Femur (tissue), 1 donor: ENCODE measurements around the gene CCDC201.
"Not testable (repeated sequence)": the region's sequence is repeated elsewhere in the genome, so short reads cannot be mapped to it uniquely, and the experiment has no call there.

Source experiments
- DNase-seq: peaks from one replicate; pipeline ENCODE4 v3.0.0-alpha.2; 2017

Gene CCDC201

GRCh38 chr7:45813771-45814170 lies 59.1 kb downstream of the CCDC201 start:
- DNase-seq = not testable (repeated sequence)

- DNase-seq = no peak
These were observed 59.9 kb downstream of the CCDC201 start for GRCh38 chr7:45812946-45813345.

- not testable (repeated sequence) for DNase-seq
These were observed 61.1 kb downstream of the CCDC201 start for GRCh38 chr7:45811652-45812234.

- DNase-seq = not testable (repeated sequence)
These were observed 62.4 kb downstream of the CCDC201 start for GRCh38 chr7:45810451-45811005.
